Fibroblast of pulmonary artery (primary cell): ENCODE results near the gene AGAP1.

Experiments used
- DNase-seq: peaks from one replicate; pipeline ENCODE4 v3.0.0-alpha.2; 2010; ENCODE audit warnings: low read depth
- H3K4me3 ChIP-seq: replicated peaks from 2 replicates; pipeline ENCODE4 v1.5.1; 2011; ENCODE audit warnings: low read depth, mild to moderate bottlenecking, control low read depth, low read length, moderate library complexity
- TF ChIP-seq, protein P1 (sequence below): IDR thresholded peaks from 2 replicates; pipeline ENCODE4 v1.5.1; 2011; ENCODE audit warnings: mild to moderate bottlenecking, control low read depth, low read length, inconsistent platforms; ENCODE audit errors: missing control alignments

The AGAP1 gene

GRCh38 chr2:235952714-235953113 is 458.9 kb downstream of the AGAP1 start:
- H3K4me3 ChIP-seq = no peak overlapping the region
- DNase-seq = no peak
- TF ChIP-seq, protein P1, sequence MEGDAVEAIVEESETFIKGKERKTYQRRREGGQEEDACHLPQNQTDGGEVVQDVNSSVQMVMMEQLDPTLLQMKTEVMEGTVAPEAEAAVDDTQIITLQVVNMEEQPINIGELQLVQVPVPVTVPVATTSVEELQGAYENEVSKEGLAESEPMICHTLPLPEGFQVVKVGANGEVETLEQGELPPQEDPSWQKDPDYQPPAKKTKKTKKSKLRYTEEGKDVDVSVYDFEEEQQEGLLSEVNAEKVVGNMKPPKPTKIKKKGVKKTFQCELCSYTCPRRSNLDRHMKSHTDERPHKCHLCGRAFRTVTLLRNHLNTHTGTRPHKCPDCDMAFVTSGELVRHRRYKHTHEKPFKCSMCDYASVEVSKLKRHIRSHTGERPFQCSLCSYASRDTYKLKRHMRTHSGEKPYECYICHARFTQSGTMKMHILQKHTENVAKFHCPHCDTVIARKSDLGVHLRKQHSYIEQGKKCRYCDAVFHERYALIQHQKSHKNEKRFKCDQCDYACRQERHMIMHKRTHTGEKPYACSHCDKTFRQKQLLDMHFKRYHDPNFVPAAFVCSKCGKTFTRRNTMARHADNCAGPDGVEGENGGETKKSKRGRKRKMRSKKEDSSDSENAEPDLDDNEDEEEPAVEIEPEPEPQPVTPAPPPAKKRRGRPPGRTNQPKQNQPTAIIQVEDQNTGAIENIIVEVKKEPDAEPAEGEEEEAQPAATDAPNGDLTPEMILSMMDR = no peak

GRCh38 chr2:235954281-235954680 is 460.4 kb downstream of the AGAP1 start:
- H3K4me3 ChIP-seq = no peak overlapping the region
- TF ChIP-seq, protein P1 = no peak

DNA sequence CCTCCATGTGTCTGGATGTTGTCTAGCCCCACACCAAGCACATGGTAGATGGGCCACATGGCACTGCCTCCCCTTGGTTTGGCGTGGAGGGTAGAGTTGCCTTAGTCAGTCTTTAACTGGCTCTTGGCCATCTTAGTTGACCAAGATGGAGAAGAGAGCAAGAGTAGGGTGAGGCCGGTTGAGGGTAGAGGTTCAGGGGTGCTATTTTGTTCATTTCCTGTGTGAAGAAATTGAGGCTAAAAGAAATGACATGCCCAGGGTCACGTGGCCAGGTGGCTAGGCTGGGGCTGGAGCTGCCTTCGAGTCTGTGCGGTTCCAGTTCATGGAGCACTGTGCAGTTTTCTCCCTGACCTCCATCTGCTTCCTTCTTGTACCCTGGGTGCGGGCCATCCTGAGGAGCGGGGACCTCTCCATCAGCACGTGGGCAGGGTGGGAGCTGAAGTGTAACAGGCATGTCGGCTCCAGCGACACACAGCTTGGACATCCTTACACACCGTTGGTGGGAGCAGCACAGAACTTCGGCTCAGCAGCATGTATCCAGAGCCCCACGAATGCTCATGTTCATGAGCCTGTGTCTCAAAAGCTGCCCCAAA is 461.1 kb downstream of the AGAP1 start:
- no peak for DNase-seq
- TF ChIP-seq, protein P1 = no peak

More at GRCh38 chr2:235954281-235954680, 460.4 kb downstream of the AGAP1 start:
- DNase-seq = no peak

DNA sequence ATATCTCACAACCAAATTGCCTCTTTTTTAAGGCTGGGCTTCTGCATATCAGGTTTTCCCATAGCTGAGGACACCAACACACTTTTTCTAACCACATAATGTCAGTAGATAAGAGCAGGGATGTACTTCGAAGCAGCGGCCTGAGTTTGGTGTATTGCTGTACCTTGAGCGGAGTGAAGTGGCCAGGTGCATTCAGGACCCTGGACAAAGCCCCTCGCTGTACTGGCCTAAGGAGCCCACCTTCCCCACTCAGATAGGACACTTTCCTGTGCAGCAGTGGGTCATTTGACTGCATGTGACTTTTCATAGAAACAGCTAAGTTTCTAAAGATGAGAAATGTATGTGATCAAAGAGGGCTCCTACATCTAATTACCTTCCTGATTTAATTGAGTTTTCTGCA is 461.8 kb downstream of the AGAP1 start:
- DNase-seq = no peak
- no peak overlapping the region for H3K4me3 ChIP-seq
- TF ChIP-seq, protein P1 = no peak

More for the DNA sequence above, 461.1 kb downstream of the AGAP1 start:
- no peak overlapping the region for H3K4me3 ChIP-seq

DNA sequence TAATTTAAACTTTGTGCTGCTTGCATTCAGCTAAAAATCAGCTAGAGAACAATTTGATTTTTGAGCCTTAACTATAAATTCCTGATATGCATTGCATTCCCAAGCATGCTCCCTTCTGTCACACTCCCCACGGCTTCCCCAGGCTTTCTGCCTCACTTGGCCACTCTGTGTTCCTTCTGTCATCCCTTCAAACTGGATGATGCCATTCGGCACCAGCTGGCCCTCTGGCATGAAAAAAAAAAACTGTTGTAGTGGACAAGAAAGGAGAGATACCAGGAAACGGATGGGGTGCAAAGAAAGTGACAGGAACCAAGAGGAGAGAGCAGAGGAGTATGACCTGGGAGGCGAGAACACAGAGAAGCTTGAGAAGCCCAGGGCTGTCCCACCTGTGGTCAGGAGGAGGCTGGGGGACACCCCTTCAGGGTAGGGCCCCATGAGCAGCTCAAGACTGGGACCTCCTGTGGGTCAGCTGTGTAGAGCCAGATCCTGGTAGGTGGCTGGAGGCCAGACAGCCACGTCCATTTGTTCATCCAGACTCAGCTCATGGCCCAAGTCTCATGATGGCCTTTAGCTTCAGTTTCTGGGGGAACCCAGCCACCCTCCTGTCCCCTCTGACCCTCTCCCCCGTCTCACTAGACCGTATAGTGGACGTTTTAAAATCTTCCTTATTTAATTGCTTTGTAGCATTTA is 462.6 kb downstream of the AGAP1 start:
- no peak for DNase-seq
- TF ChIP-seq, protein P1 = no peak
- no peak overlapping the region for H3K4me3 ChIP-seq

- no peak overlapping the region for H3K4me3 ChIP-seq
- no peak for DNase-seq
- TF ChIP-seq, protein P1 = no peak
Observed at GRCh38 chr2:235957251-235957650, 463.4 kb downstream of the AGAP1 start.
